ENCODE results near the gene CBL.

The CBL gene

DNA sequence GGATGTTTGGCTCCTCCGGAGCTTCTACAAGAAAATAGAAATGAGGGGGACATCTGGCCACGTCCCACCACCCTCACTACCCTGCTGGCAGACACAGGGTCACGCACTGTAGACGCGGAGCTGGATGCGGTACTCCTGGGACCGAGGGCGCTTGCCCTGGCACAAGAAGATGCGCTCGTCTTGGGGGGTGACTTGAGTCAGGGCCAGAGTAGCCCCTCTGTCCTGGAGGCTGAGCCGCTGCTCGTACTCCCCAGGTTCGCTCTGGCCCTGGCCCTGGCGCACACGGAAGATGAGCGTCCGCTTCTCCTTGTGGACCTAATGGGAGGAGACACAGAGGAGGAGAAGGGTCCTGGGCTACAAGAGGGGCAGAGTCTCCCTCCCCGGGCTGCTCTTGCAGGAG is 108.6 kb downstream of the CBL start:
- Histone ChIP-seq H3K27ac (ENCODE audit: extremely low read depth, low read depth, low read length) (no peak overlapping the region), H3K36me3 (ENCODE audit: control insufficient read depth in 2 of 2, insufficient read depth in 1 of 2, low read length in 2 of 2) (peaks cover 0 to 44% of the 10 kb centered on the region in 2 experiments; a peak in 2 of 3 replicates), H3K4me1 (ENCODE audit: control insufficient read depth, insufficient read depth, low read length) (no peaks in the 10 kb centered on the region), H3K4me3 (ENCODE audit: low read depth, low read length) (no peak overlapping the region), H3K9me3 (ENCODE audit: control insufficient read depth, insufficient read depth, low read depth, low read length) (no peaks in the 10 kb centered on the region)
- POLR2A ChIA-PET, result interaction anchor here (0.6 to 4.4 kb wide), 4 partner anchors 7 to 213 kb away, joined by 3 to 35 read pairs (median 11); partner anchors contain the start of gene CBL
- no peak for TF ChIP-seq ZNF677 (tag by site-specific recombination; IDR thresholded peaks at IDR 0.05)
- TF ChIP-seq, protein P1, sequence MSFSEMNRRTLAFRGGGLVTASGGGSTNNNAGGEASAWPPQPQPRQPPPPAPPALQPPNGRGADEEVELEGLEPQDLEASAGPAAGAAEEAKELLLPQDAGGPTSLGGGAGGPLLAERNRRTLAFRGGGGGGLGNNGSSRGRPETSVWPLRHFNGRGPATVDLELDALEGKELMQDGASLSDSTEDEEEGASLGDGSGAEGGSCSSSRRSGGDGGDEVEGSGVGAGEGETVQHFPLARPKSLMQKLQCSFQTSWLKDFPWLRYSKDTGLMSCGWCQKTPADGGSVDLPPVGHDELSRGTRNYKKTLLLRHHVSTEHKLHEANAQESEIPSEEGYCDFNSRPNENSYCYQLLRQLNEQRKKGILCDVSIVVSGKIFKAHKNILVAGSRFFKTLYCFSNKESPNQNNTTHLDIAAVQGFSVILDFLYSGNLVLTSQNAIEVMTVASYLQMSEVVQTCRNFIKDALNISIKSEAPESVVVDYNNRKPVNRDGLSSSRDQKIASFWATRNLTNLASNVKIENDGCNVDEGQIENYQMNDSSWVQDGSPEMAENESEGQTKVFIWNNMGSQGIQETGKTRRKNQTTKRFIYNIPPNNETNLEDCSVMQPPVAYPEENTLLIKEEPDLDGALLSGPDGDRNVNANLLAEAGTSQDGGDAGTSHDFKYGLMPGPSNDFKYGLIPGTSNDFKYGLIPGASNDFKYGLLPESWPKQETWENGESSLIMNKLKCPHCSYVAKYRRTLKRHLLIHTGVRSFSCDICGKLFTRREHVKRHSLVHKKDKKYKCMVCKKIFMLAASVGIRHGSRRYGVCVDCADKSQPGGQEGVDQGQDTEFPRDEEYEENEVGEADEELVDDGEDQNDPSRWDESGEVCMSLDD (tag by site-specific recombination; IDR thresholded peaks at IDR 0.05), result no peak
- no peak for TF ChIP-seq OVOL3 (tag by site-specific recombination; IDR thresholded peaks at IDR 0.05)
- TF ChIP-seq SALL2 (tag by site-specific recombination; IDR thresholded peaks at IDR 0.05; ENCODE audit: borderline replicate concordance), result no peak
- TF ChIP-seq ZNF555 (tag by site-specific recombination; conservative IDR thresholded peaks at IDR 0.05), result no peak
- TF ChIP-seq ZNF37A (tag by site-specific recombination; IDR thresholded peaks at IDR 0.05), result no peak
- TF ChIP-seq ZNF548 (tag by site-specific recombination; IDR thresholded peaks at IDR 0.05), result no peak
- TF ChIP-seq KLF16 (tag by site-specific recombination; IDR thresholded peaks at IDR 0.05), result no peak
- TF ChIP-seq ZFP41 (tag by site-specific recombination; IDR thresholded peaks at IDR 0.05; ENCODE audit: borderline replicate concordance), result no peak
- TF ChIP-seq ZSCAN30 (tag by site-specific recombination; IDR thresholded peaks at IDR 0.05), result no peak
- TF ChIP-seq HOXA7 (CRISPR knock-in tag; IDR thresholded peaks at IDR 0.05; ENCODE audit: borderline replicate concordance), result no peak
- TF ChIP-seq, protein P2, sequence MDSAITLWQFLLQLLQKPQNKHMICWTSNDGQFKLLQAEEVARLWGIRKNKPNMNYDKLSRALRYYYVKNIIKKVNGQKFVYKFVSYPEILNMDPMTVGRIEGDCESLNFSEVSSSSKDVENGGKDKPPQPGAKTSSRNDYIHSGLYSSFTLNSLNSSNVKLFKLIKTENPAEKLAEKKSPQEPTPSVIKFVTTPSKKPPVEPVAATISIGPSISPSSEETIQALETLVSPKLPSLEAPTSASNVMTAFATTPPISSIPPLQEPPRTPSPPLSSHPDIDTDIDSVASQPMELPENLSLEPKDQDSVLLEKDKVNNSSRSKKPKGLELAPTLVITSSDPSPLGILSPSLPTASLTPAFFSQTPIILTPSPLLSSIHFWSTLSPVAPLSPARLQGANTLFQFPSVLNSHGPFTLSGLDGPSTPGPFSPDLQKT (IDR thresholded peaks at IDR 0.05; ENCODE audit: borderline replicate concordance, low read depth, low read length), result no peak
- TF ChIP-seq, protein P3, sequence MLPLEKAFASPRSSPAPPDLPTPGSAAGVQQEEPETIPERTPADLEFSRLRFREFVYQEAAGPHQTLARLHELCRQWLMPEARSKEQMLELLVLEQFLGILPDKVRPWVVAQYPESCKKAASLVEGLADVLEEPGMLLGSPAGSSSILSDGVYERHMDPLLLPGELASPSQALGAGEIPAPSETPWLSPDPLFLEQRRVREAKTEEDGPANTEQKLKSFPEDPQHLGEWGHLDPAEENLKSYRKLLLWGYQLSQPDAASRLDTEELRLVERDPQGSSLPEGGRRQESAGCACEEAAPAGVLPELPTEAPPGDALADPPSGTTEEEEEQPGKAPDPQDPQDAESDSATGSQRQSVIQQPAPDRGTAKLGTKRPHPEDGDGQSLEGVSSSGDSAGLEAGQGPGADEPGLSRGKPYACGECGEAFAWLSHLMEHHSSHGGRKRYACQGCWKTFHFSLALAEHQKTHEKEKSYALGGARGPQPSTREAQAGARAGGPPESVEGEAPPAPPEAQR (tag by site-specific recombination; IDR thresholded peaks at IDR 0.05), result no peak
- TF ChIP-seq ZNF221 (tag by site-specific recombination; IDR thresholded peaks at IDR 0.05; ENCODE audit: borderline replicate concordance), result no peak
- TF ChIP-seq ZBTB8A (tag by site-specific recombination; IDR thresholded peaks at IDR 0.05), result no peak
- TF ChIP-seq ZNF19 (tag by site-specific recombination; IDR thresholded peaks at IDR 0.05; ENCODE audit: low read depth), result no peak
- TF ChIP-seq ZNF132 (tag by site-specific recombination; IDR thresholded peaks at IDR 0.05; ENCODE audit: borderline replicate concordance), result no peak
- TF ChIP-seq, protein P4, sequence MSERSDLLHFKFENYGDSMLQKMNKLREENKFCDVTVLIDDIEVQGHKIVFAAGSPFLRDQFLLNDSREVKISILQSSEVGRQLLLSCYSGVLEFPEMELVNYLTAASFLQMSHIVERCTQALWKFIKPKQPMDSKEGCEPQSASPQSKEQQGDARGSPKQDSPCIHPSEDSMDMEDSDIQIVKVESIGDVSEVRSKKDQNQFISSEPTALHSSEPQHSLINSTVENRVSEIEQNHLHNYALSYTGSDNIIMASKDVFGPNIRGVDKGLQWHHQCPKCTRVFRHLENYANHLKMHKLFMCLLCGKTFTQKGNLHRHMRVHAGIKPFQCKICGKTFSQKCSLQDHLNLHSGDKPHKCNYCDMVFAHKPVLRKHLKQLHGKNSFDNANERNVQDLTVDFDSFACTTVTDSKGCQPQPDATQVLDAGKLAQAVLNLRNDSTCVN (tag by site-specific recombination; optimal IDR thresholded peaks at IDR 0.05), result no peak
- no peak for TF ChIP-seq ZNF391 (tag by site-specific recombination; IDR thresholded peaks at IDR 0.05; ENCODE audit: borderline replicate concordance, low read depth)
- CTCF ChIA-PET, result interaction anchor here (0.7 to 15.8 kb wide), 4 partner anchors 9 to 60 kb away, joined by 3 to 151 read pairs (median 10); partner anchors contain the start of gene C1QTNF5
